ENCODE results near the gene RHO. TPM values are rescaled to one million over a fixed set of nuclear protein-coding genes. Genes with fewer than 3 reads are reported as not detected.

RHO gene
- total RNA-seq, 2 donors from 2014 or later, result not detected

GRCh38 chr3:129579991-129580390, 51.6 kb downstream of the RHO start:
- Histone ChIP-seq H3K27me3 (no peaks in the 10 kb centered on the region), H3K36me3 (no peaks in the 10 kb centered on the region), H3K4me1 (peaks cover 5% of the 10 kb centered on the region), H3K27ac (no peak overlapping the region), H3K9ac (ENCODE audit: low read depth in 2 of 2, low read length in 2 of 2) (no peak overlapping the region), H3K9me3 (no peaks in the 10 kb centered on the region), H3K4me3 (no peak overlapping the region)
- TF ChIP-seq CTCF (IDR thresholded peaks at IDR 0.05), result no peak
- intact Hi-C loops (cut with DNase I), result no loop called here
- no peak for DNase-seq

GRCh38 chr3:129581623-129582022, 53.2 kb downstream of the RHO start:
- no peak for TF ChIP-seq CTCF (IDR thresholded peaks at IDR 0.05)
- H3K36me3 ChIP-seq, result no peaks in the 10 kb centered on the region
- H3K27ac ChIP-seq, result no peak overlapping the region
- no peak overlapping the region for H3K4me3 ChIP-seq
- no peak for DNase-seq
- no peaks in the 10 kb centered on the region for H3K9me3 ChIP-seq
- H3K9ac ChIP-seq (ENCODE audit: low read depth in 2 of 2, low read length in 2 of 2), result no peak overlapping the region
- no peaks in the 10 kb centered on the region for H3K4me1 ChIP-seq
- H3K27me3 ChIP-seq, result no peaks in the 10 kb centered on the region
- intact Hi-C loops (cut with DNase I), result no loop called here

GRCh38 chr3:129582799-129583198, 54.4 kb downstream of the RHO start:
- H3K4me1 ChIP-seq, result no peaks in the 10 kb centered on the region
- H3K27me3 ChIP-seq, result no peaks in the 10 kb centered on the region
- intact Hi-C loops (cut with DNase I), result no loop called here
- H3K9ac ChIP-seq (ENCODE audit: low read depth in 2 of 2, low read length in 2 of 2), result no peak overlapping the region
- H3K4me3 ChIP-seq, result no peak overlapping the region
- no peak for TF ChIP-seq CTCF (IDR thresholded peaks at IDR 0.05)
- H3K27ac ChIP-seq, result no peak overlapping the region
- no peak for DNase-seq
- H3K9me3 ChIP-seq, result no peaks in the 10 kb centered on the region
- no peaks in the 10 kb centered on the region for H3K36me3 ChIP-seq

- Histone ChIP-seq H3K36me3 (no peaks in the 10 kb centered on the region), H3K4me1 (no peaks in the 10 kb centered on the region), H3K9me3 (no peaks in the 10 kb centered on the region), H3K4me3 (no peak overlapping the region), H3K27me3 (no peaks in the 10 kb centered on the region), H3K9ac (ENCODE audit: low read depth in 2 of 2, low read length in 2 of 2) (no peak overlapping the region), H3K27ac (no peak overlapping the region)
- no peak for DNase-seq
- no peak for TF ChIP-seq CTCF (IDR thresholded peaks at IDR 0.05)
- intact Hi-C loops (cut with DNase I), result no loop called here
Measured at GRCh38 chr3:129583289-129583688, 54.9 kb downstream of the RHO start.

- no peaks in the 10 kb centered on the region for H3K36me3 ChIP-seq
- intact Hi-C loops (cut with DNase I), result no loop called here
- H3K9me3 ChIP-seq, result no peaks in the 10 kb centered on the region
- H3K4me3 ChIP-seq, result no peak overlapping the region
- no peak overlapping the region for H3K9ac ChIP-seq (ENCODE audit: low read depth in 2 of 2, low read length in 2 of 2)
- no peaks in the 10 kb centered on the region for H3K27me3 ChIP-seq
- no peak overlapping the region for H3K27ac ChIP-seq
- H3K4me1 ChIP-seq, result no peaks in the 10 kb centered on the region
- no peak for DNase-seq
- TF ChIP-seq CTCF (IDR thresholded peaks at IDR 0.05), result no peak
Measured at GRCh38 chr3:129584631-129585030, 56.2 kb downstream of the RHO start.

Other genes with a start within 250 kb of the RHO start
- 10 to 100 TPM; 45.0 to 53.7 TPM for gene HMCES, start 249.8 kb upstream of the RHO start, total RNA-seq
- gene EFCAB12, start 100.0 kb upstream of the RHO start, total RNA-seq, result under 1 TPM; 0.16 to 0.47 TPM
- 10 to 100 TPM; 25.0 to 28.9 TPM for gene MBD4, start 88.7 kb upstream of the RHO start, total RNA-seq
- 10 to 100 TPM; 15.6 to 31.5 TPM for gene IFT122, start 88.4 kb upstream of the RHO start, total RNA-seq
- not detected for gene H1-8, start 14.5 kb downstream of the RHO start, total RNA-seq
- 10 to 100 TPM; 25.6 to 26.7 TPM for gene PLXND1, start 78.0 kb downstream of the RHO start, total RNA-seq

All from colonic mucosa (tissue), 4 donors.